Transverse colon (tissue), 4 donors: ENCODE data around the gene NXPH2.

Experiments
- EP300 ChIP-seq: sonication (generic); formaldehyde crosslinking; IDR thresholded peaks from one replicate; pipeline ENCODE4 v1.6.1; 2017; ENCODE audit warnings: antibody characterized with exemption, low read depth
- POLR2A ChIP-seq: fragments of 450-650 bp; IDR thresholded peaks from one replicate; pipeline ENCODE4 v1.6.1; 2016; ENCODE audit warnings: antibody characterized with exemption, mild to moderate bottlenecking, moderate library complexity
- POLR2AphosphoS5 ChIP-seq, 3 donors: sonication (generic); formaldehyde crosslinking; IDR thresholded peaks; one replicate each; pipeline ENCODE4 v1.6.1; 2016; ENCODE audit warnings: antibody characterized with exemption in 3 of 3
- TF ChIP-seq, protein P1 (sequence below), 5 experiments: fragments of 200-600 bp in 3 of 5; fragments of 450-650 bp in 2 of 5; sonication (generic) in 3 of 5; IDR thresholded peaks; 1 replicate in 2 of 5; 2 replicates in 3 of 5; pipeline ENCODE4 v1.5.1; 2016 to 2017; ENCODE audit warnings: antibody characterized with exemption in 5 of 5, inconsistent platforms in 3 of 5, mild to moderate bottlenecking in 2 of 5, moderate library complexity in 1 of 5

DNA sequence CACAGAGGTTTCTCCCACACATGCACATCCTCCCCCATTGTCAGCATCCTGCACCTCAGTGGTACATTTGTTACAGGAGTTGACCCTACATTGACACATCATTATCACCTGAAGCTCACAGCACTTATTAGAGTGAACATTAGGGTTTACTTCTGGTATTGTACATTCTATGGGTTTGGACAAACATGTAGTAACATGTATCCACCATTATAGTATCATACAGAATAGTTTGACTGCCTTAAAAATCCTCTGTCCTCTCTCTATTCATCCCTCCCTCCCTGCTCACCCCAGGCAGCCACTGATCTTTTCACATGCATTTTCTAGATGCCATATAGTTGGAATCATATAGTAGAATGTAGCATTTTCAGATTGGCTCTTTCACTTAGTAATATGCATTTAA lies 53.5 kb downstream of the NXPH2 start:
- TF ChIP-seq, protein P1, sequence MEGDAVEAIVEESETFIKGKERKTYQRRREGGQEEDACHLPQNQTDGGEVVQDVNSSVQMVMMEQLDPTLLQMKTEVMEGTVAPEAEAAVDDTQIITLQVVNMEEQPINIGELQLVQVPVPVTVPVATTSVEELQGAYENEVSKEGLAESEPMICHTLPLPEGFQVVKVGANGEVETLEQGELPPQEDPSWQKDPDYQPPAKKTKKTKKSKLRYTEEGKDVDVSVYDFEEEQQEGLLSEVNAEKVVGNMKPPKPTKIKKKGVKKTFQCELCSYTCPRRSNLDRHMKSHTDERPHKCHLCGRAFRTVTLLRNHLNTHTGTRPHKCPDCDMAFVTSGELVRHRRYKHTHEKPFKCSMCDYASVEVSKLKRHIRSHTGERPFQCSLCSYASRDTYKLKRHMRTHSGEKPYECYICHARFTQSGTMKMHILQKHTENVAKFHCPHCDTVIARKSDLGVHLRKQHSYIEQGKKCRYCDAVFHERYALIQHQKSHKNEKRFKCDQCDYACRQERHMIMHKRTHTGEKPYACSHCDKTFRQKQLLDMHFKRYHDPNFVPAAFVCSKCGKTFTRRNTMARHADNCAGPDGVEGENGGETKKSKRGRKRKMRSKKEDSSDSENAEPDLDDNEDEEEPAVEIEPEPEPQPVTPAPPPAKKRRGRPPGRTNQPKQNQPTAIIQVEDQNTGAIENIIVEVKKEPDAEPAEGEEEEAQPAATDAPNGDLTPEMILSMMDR (IDR thresholded peaks at IDR 0.05) = no peak
- no peak for TF ChIP-seq POLR2A
- TF ChIP-seq EP300 = no peak
- no peak for TF ChIP-seq POLR2AphosphoS5 (IDR thresholded peaks at IDR 0.05)
